NCI-H1105 (cell line): ENCODE measurements around the gene TMPRSS3.

Experiments used
- DNase-seq: peaks from one replicate; lab custom pipeline; 2025; lab: John Stamatoyannopoulos, UW

Gene TMPRSS3

GRCh38 chr21:42407476-42407875, 11.6 kb upstream of the TMPRSS3 start:
- no peak for DNase-seq

GRCh38 chr21:42406866-42407265, 11.0 kb upstream of the TMPRSS3 start:
- DNase-seq = no peak

DNA sequence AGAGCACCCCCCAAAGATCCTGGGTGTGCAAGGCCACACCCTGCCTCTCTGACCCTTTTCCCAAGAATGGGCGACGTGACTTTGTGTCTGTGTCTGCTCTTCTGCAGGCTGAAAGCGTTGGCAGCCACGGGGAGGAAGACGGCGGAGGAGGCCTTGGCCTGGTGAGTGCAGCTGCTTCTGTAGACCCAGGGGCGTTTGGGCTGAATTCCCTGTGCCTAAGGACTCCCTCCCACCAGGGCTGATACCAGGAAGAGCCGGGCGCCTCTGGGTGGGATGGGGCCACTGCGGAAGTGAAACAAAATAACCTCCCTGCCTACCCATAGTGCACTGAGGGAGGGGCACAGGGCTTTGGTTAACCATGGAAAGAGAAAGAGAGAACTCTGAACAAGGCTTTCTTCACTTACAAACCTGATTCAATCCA, 10.4 kb upstream of the TMPRSS3 start:
- no peak for DNase-seq

DNA sequence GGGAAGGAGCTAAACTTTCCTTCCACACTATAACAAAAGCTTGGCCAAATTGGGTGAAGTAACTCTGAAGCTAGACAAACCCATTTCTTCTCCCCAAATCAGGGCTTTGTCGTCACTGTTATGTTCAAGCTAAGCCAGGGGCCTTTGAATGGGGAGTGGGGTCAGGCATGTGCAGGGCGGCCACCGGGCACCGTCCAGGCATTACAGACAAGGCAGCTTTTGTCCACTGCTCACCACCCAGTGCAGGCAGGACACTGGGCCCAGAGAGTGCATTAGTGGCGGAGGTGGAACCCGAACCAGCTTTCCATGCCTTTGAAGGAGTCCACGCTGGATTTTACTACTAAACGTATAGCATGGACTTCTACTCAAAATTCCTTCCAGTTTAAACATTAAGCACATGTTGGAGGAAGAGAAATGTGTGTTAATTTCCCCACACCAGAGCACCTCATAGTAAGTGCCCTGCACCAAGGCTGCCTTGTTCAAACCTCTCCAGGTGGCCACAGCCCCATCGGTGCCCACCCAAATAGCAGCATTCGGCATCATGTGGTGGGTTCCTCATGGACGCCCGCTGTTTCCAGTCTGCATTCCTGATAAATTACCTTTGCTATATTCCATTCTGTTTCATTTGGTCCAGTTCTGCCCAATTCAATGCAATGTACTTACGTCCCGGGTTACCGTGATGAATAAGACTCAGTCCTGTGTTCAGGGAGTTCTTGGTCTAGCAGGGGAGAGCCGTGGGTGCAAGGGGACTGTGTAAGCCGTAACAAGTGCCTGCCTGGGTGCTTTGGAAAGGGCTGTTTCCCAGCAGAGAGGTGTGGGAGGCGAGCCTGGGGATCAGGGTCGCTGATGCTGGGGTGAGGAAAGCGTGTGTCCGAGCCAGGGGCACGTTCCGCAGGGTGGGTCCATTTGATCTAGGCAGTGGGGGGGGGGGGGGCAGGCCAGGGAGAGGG, 9.5 kb upstream of the TMPRSS3 start:
- DNase-seq = no peak

DNA sequence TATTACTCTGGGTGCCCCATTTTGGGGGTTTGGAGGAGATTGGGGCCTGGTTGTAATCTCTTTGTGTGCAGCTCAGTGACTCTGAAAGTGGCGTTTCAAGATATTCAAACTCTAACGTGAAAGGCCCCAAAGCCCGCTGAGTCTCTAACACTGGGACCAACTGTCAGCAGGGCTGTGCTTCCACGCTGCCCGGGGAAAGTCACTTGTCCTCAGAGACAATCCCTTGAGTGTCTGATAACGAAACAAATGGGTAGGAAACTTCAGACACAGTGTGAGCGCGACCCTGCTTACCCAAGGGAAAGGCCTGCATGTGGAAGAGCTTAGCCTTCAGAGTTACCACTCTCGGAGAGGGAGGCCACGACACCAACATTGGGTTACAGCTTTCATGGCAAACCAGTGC, 8.7 kb upstream of the TMPRSS3 start:
- DNase-seq = no peak

- no peak for DNase-seq
These were observed 7.9 kb upstream of the TMPRSS3 start, which contains the start of gene UBASH3A for GRCh38 chr21:42403611-42404231. TSS of gene UBASH3A (plus strand) at chr21:42403902. CDS start at chr21:42403946, 44 bp downstream.

- no peak for DNase-seq
These were observed 6.0 kb upstream of the TMPRSS3 start for GRCh38 chr21:42401820-42402251.

DNA sequence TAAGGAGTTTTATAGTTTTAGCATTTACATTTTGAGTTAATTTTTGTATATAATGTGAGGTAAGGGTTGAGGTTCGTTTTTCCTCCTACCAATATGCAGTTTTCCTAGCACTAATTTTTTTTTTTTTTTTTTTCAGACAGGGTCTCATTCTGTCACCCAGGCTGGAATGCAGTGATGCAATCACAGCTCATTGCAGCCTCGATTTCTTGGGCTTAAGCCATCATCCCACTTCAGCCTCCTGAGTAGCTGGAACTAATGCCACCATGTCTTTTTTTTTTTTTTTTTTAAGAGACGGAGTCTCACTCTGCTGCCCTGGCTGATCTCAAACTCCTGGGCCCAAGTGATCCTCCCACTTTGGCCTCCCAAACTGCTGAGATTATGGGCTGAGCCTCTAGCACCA, 5.3 kb upstream of the TMPRSS3 start:
- no peak for DNase-seq

GRCh38 chr21:42400525-42400924, 4.7 kb upstream of the TMPRSS3 start:
- DNase-seq = no peak

- no peak for DNase-seq
These were observed 2.7 kb upstream of the TMPRSS3 start for GRCh38 chr21:42398436-42399028.

- no peak for DNase-seq
These were observed 2.0 kb upstream of the TMPRSS3 start for GRCh38 chr21:42397746-42398394.

GRCh38 chr21:42396799-42397745, 1.2 kb upstream of the TMPRSS3 start:
- DNase-seq = no peak

DNA sequence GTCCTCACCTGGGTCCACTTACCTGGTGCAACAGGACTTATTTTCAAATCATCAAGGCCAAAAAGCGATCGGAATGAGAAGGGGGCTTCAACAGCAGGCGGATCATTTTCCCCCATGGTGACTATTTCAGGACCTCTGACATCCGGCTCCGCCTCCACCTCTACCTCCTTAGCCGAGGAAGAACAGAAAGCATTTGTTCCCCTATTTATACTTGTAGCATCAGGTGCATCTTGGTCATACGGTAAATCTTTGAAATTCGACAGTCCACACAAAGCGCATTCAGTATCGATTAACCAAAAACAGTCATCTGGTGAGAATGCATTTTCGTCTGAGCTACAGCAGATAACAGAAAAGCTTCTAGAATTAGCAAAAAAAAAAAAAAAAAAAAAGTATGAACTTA, 550 bp downstream of the TMPRSS3 start:
- no peak for DNase-seq

DNA sequence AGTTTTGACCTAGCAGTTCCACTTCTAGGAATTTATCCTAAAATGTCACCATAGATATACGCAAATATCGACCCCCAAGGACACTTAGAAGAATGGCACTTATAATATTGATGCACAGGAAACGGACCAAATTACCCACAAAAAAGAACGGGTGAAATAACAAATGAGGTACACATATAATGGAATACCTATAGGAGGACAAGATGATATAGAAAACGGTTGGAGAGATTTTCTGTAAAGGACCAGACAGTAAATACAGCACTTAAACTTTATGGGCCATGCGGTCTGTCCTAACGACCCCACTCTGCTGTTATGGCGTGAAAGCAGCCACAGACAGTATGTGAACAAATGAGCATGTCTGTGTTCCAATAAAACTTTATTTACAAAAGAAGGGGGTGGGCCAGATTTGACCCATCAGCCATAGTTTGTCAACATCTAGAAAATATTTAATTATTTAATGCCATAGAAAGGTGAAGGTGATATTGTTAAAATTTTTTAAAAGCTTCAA, 2.4 kb downstream of the TMPRSS3 start:
- no peak for DNase-seq

DNA sequence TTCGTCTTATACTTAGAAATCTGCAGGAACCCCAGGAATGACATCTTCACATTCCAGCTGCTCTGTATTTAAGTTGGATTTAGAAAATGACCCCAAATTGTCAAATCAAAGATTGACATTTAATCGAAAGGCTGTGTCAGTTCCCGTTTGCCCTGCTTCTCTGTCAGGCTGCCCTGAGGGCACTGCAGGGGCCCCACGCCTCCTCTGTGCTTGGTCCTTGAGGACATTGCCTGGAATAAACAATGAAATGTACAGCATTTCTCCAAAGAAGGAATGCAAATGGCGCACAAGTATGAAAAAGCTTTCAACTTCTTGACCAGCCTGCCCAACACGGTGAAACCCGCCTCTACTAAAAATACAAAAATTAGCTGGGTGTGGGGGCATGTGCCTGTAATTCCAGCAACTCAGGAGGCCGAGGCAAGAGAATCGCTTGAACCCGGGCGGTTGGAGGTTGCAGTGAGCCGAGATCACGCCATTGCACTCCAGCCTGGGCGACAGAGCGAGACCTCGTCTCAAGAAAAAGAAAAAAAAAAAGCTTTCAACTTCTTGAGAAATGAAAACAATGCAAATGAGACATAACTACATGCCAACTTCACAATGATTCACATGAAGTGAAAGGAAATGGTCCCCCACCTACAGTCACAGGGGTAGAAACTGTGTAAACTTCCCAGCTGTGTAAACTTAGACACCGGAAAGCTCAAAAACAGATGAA, 3.0 kb downstream of the TMPRSS3 start:
- DNase-seq = no peak

GRCh38 chr21:42391297-42391696, 4.6 kb downstream of the TMPRSS3 start:
- DNase-seq = no peak

DNA sequence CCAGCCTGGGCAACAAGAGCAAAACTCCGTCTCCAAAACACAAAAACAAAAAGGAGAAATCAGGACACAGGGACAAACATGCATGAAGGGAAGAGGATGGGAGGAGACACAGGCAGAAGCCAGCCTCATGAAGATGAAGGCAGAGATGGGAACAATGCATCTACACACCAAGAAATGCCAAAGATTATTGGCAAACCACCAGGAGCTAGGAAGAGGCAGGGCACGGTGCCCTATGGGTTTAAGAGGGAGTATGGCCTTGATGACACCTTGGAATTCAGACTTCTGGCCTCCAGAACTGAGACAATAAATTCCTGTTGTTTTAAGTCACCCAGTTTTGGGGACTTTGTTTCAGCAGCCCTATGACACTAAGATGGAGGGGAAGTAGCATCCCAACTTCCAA, 5.2 kb downstream of the TMPRSS3 start:
- no peak for DNase-seq

DNA sequence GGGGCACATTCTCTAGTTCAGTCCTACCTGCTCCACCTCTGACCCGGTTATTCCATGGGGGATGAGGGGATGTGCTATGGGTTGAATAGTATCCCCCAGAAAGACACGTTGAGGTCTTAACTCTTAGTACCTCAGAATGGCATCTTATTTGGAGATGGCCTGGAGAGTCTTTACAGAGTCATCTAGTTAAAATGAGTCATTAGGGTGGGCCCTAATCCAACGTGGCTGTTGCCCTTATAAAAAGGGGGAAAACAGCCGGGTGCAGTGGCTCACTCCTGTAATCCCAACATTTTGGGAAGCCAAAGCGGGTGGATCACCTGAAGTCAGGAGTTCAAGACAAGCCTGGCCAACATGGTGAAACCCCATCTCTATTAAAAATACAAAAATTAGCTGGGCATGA, 5.7 kb downstream of the TMPRSS3 start:
- no peak for DNase-seq

DNA sequence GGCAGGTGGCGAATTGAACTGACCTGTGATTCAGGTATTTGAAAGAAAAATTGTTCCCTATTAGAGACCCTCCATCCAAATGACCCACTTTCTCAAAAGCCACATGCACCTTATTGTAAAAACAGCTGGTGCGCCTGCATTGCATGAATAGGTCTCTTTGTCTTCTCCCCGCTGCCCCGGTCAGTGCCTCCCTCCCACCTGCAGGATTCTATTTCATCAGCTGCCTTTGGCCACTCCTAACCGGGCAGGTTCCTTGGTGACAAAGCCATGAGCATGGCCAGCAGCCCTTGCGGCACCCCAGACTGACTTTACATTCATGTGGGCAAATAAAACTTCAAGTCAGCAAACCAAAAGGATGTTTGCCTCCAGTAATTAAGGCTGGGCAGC, 6.4 kb downstream of the TMPRSS3 start:
- no peak for DNase-seq

- no peak for DNase-seq
These were observed 7.0 kb downstream of the TMPRSS3 start for GRCh38 chr21:42388740-42389448.
